PC-9 (cell line): ENCODE data around the gene ANXA1.

Source experiments
- CTCF ChIP-seq: fragments of 200-600 bp; sonication (generic); conservative IDR thresholded peaks from 2 replicates; pipeline ENCODE4 v1.6.1; 2017; ENCODE audit warnings: mixed run types, antibody characterized with exemption, mild to moderate bottlenecking, moderate library complexity
- EZH2 ChIP-seq: fragments of 200-600 bp; sonication (generic); IDR thresholded peaks from 2 replicates; pipeline ENCODE4 v1.8.0; 2017; ENCODE audit warnings: antibody characterized with exemption, low read depth

- TF ChIP-seq EZH2 (no peak), CTCF (no peak)
Observed at GRCh38 chr9:73170185-73170957, 18.7 kb downstream of the ANXA1 start.
